ENCODE results near the gene DNAJB6. TPM values are rescaled to one million over a fixed set of nuclear protein-coding genes. Genes with fewer than 3 reads are reported as not detected.

Gene DNAJB6
- total RNA-seq, 1 experiment from 2014 or later = 82.5 TPM

DNA sequence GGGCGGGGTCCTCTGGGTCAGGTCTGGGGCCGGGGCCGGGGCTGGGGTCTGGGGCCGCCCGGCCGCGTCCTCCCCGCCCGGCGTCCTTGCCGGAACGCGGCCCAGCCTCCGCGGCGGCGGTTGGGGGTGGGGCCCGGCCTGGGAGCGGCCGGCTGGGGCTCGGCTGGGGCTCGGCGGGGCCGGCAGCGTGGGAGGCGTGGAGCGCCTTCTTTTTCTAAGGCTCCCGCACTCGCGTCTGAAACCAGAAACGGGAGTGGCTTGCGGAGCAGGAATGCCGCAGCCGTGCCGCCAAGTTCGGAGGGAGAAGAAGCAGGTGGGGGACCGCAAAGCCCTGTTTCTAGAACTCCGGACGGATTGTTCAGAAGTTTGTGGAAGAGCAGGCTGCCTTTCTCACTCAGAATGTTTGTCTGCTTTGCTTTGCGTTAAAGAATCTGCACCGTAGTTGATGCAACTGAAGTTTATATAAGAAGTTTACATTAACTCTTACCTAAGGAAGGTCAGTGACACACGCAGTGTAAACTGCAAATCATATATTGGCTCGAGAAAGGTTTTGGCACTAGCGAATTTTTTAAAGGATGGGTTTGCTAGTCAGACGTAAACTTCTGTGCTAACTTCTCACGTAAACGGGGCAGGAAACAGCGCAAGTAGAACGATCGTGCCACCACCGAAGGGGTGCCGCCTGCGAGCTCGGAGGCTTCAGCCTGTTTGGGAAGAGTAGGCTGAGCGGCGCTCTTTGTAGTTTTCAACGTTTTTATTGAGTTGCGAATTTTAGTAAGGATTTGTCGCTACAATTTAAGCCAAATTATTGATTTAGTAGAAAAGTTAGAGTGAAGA, 729 bp downstream of the DNAJB6 start:
- peak overlapping the region; percentile 96 for H3K4me2 ChIP-seq (ENCODE audit: low read length)
- no TSS peak for BruUV-seq (replicated peaks)
- H3K27me3 ChIP-seq (ENCODE audit: insufficient read depth, low read length) = no peaks in the 10 kb centered on the region
- peaks cover 53% of the 10 kb centered on the region for H3K79me2 ChIP-seq (ENCODE audit: insufficient read depth, low read length)
- no peak overlapping the region for H2AFZ ChIP-seq (ENCODE audit: low read depth, low read length, poor library complexity, severe bottlenecking)
- peaks cover 17 to 46% of the 10 kb centered on the region in 2 experiments for H3K4me1 ChIP-seq (ENCODE audit: control insufficient read depth in 1 of 2, insufficient read depth in 2 of 2, low read length in 2 of 2)
- ATAC-seq = peak; percentile 63
- no peak for TF ChIP-seq ZNF274 (IDR thresholded peaks at IDR 0.05; ENCODE audit: low read depth, low read length)
- TF ChIP-seq EGR1 (IDR thresholded peaks at IDR 0.05; ENCODE audit: low read depth) = 0 out of 2 replicates have a peak, but pooled peaks have one; percentile 17
- H3K36me3 ChIP-seq (ENCODE audit: control insufficient read depth in 1 of 2, insufficient read depth in 2 of 2, low read length in 2 of 2) = no peaks in the 10 kb centered on the region
- peak overlapping the region; percentile 89 for H3K9ac ChIP-seq (ENCODE audit: low read length)
- peaks cover 16% of the 10 kb centered on the region; the same call in 1 of the 2 replicates for H4K20me1 ChIP-seq (ENCODE audit: insufficient read depth)
- H3K9me2 ChIP-seq (ENCODE audit: insufficient read depth) = no peaks in the 10 kb centered on the region
- RAD21 ChIA-PET (ENCODE audit: low non-redundant PET in 1 of 2, low total read pairs in 2 of 2, uncharacterized antibody in 2 of 2, unreplicated experiment in 2 of 2) = no interaction called here
- POLR2A ChIA-PET = no interaction called here
- peak overlapping the region; percentile 59; the same call in 1 of the 2 replicates for H3K27ac ChIP-seq (ENCODE audit: low read depth, low read length)
- peak overlapping the region; percentile 54 to 91 for H3K4me3 ChIP-seq (replicated peaks in 1 of 2; ENCODE audit: low read depth in 1 of 2, low read length in 2 of 2)
- DNase-seq (ENCODE audit: low read depth, low spot score) = no peak
- intact Hi-C loops (cut with micrococcal nuclease) = no loop called here
- CTCF ChIA-PET = no interaction called here
- H3K9me3 ChIP-seq (ENCODE audit: control insufficient read depth in 1 of 2, insufficient read depth in 1 of 2, low read depth in 1 of 2, low read length in 2 of 2) = no peaks in the 10 kb centered on the region

DNA sequence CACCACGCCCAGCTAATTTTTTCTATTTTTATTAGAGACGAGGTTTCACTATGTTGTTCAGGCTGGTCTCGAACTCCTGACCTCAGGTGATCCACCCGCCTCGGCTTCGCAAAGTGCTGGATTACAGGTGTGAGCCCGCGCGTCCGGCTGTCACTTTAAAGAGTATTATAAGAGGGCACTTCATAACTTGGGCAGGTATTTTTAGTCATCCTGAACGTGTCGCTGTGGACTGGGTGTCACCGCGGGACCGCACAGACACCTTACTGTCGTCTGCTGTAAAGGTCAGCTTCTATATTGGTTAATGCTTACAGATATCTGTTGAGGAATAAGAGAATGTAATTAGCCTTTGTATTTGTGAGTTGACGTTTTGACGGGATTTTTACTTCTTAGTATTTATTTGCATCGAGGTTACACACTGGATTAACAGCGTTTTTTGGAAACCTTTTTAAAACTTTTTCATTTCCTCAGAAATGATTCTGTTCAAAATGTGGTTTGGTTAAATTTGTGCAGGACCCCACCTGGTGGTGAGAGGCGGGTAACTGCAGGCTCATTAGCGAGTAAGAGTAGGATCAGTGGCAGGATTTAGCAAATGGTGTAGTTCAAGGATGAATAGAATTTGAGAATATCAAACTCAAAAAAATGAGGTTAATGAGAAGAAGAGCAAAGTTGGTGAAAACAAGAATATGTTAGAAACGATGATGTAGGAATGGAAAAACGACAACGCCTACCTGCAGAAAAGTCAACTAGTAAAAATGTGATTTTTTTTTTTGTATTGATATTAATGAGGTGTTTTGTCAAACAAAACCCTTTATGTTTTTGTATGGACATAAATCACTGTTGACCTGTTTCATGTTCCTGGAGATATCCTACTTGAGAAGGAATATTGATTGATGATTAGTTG, 3.2 kb downstream of the DNAJB6 start:
- peak; percentile 53 for DNase-seq (ENCODE audit: low read depth, low spot score)
- Histone ChIP-seq H4K20me1 (ENCODE audit: insufficient read depth) (peaks cover 22% of the 10 kb centered on the region; the same call in 1 of the 2 replicates), H3K36me3 (ENCODE audit: control insufficient read depth in 1 of 2, insufficient read depth in 2 of 2, low read length in 2 of 2) (0 out of 4 replicates have a peak, but pooled peaks cover 0 to 3% of the 10 kb centered on the region in 2 experiments), H3K4me1 (ENCODE audit: control insufficient read depth in 1 of 2, insufficient read depth in 2 of 2, low read length in 2 of 2) (peaks cover 17 to 57% of the 10 kb centered on the region in 2 experiments), H3K9ac (ENCODE audit: low read length) (peak overlapping the region; percentile 18; the same call in 1 of the 2 replicates), H3K27ac (ENCODE audit: low read depth, low read length) (peak overlapping the region; percentile 17), H3K4me3 (replicated peaks in 1 of 2; ENCODE audit: low read depth in 1 of 2, low read length in 2 of 2) (peak overlapping the region in 1 of 2 experiments; percentile 2; a peak in 1 of 4 replicates), H3K9me3 (ENCODE audit: control insufficient read depth in 1 of 2, insufficient read depth in 1 of 2, low read depth in 1 of 2, low read length in 2 of 2) (no peaks in the 10 kb centered on the region), H3K79me2 (ENCODE audit: insufficient read depth, low read length) (peaks cover 78% of the 10 kb centered on the region), H3K27me3 (ENCODE audit: insufficient read depth, low read length) (no peaks in the 10 kb centered on the region), H3K9me2 (ENCODE audit: insufficient read depth) (no peaks in the 10 kb centered on the region), H3K4me2 (ENCODE audit: low read length) (peak overlapping the region; percentile 96), H2AFZ (ENCODE audit: low read depth, low read length, poor library complexity, severe bottlenecking) (no peak overlapping the region)
- CTCF ChIA-PET = interaction anchor here (0.9 to 1.0 kb wide), 3 partner anchors 18 to 40 kb away, joined by 3 to 4 read pairs (median 3); no protein-coding TSS in a partner anchor
- no TSS peak for BruUV-seq (replicated peaks)
- peak; percentile 59 for ATAC-seq
- RAD21 ChIA-PET (ENCODE audit: low non-redundant PET in 1 of 2, low total read pairs in 2 of 2, uncharacterized antibody in 2 of 2, unreplicated experiment in 2 of 2) = interaction anchor here in 1 of 2 experiments (0.6 kb wide), 1 partner anchor 1144 kb away, joined by 3 read pairs; no protein-coding TSS in a partner anchor
- POLR2A ChIA-PET = interaction anchor here (0.7 kb wide), 1 partner anchor 19 kb away, joined by 3 read pairs; no protein-coding TSS in a partner anchor
- intact Hi-C loops (cut with micrococcal nuclease) = loop anchor here (1.0 to 10.0 kb wide), 2 partner anchors 111 to 435 kb away; no protein-coding TSS in a partner anchor
- TF ChIP-seq JUND (IDR thresholded peaks at IDR 0.05) (no peak), ELF1 (IDR thresholded peaks at IDR 0.05; ENCODE audit: borderline replicate concordance, low read depth) (no peak), EGR1 (IDR thresholded peaks at IDR 0.05; ENCODE audit: low read depth) (no peak), RAD21 (IDR thresholded peaks at IDR 0.05; ENCODE audit: low read depth) (peak; percentile 84), EZH2phosphoT487 (IDR thresholded peaks at IDR 0.05; ENCODE audit: borderline replicate concordance) (no peak), ZNF274 (IDR thresholded peaks at IDR 0.05; ENCODE audit: low read depth, low read length) (no peak), POLR2A (IDR thresholded peaks at IDR 0.05; ENCODE audit: borderline replicate concordance, extremely low read depth, insufficient read depth, insufficient read length) (no peak), SP1 (IDR thresholded peaks at IDR 0.05; ENCODE audit: low read depth) (no peak), CBX3 (IDR thresholded peaks at IDR 0.05; ENCODE audit: low read depth) (no peak; the same call in 1 of the 2 replicates), EZH2 (IDR thresholded peaks at IDR 0.05) (no peak), FOSL1 (IDR thresholded peaks at IDR 0.05; ENCODE audit: low read depth) (0 out of 2 replicates have a peak, but pooled peaks have one; percentile 16), YY1 (IDR thresholded peaks at IDR 0.05; ENCODE audit: extremely low read depth, insufficient replicate concordance, low read depth, low read length) (no peak), SIN3A (IDR thresholded peaks at IDR 0.05; ENCODE audit: low read depth) (no peak)
- TF ChIP-seq, protein P1, sequence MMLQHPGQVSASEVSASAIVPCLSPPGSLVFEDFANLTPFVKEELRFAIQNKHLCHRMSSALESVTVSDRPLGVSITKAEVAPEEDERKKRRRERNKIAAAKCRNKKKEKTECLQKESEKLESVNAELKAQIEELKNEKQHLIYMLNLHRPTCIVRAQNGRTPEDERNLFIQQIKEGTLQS (IDR thresholded peaks at IDR 0.05) = no peak
- TF ChIP-seq, protein P2, sequence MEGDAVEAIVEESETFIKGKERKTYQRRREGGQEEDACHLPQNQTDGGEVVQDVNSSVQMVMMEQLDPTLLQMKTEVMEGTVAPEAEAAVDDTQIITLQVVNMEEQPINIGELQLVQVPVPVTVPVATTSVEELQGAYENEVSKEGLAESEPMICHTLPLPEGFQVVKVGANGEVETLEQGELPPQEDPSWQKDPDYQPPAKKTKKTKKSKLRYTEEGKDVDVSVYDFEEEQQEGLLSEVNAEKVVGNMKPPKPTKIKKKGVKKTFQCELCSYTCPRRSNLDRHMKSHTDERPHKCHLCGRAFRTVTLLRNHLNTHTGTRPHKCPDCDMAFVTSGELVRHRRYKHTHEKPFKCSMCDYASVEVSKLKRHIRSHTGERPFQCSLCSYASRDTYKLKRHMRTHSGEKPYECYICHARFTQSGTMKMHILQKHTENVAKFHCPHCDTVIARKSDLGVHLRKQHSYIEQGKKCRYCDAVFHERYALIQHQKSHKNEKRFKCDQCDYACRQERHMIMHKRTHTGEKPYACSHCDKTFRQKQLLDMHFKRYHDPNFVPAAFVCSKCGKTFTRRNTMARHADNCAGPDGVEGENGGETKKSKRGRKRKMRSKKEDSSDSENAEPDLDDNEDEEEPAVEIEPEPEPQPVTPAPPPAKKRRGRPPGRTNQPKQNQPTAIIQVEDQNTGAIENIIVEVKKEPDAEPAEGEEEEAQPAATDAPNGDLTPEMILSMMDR (IDR thresholded peaks at IDR 0.05 in 2 of 3, conservative IDR thresholded peaks at IDR 0.05 in 1 of 3; ENCODE audit: borderline replicate concordance in 1 of 3, insufficient read depth in 1 of 3, low read depth in 2 of 3, low read length in 2 of 3) = peak; percentile 84 to 97 (median 90)
